RWPE2 (cell line): ENCODE results near the gene LGR5.

Experiments used
- ATAC-seq: fragments of 200-7000 bp; cut with Tn5 transposase; 3 replicates; pipeline ENCODE4 v1.9.1; 2021; ENCODE audit warnings: low read depth
- DNase-seq: peaks from one replicate; pipeline ENCODE4 v3.0.0-alpha.2; 2020; ENCODE audit warnings: low spot score
- H3K27ac ChIP-seq: fragments of 450-650 bp; 2 replicates; pipeline ENCODE4 v1.5.1; 2017; ENCODE audit warnings: mild to moderate bottlenecking; ENCODE audit not compliant: poor library complexity, severe bottlenecking
- H3K27me3 ChIP-seq: fragments of 250-450 bp; sonication (Bioruptor Pico); 2 replicates; pipeline ENCODE4 v1.5.1; 2021; ENCODE audit warnings: mild to moderate bottlenecking, moderate library complexity; ENCODE audit not compliant: insufficient read depth, poor library complexity, severe bottlenecking
- H3K36me3 ChIP-seq: fragments of 250-450 bp; sonication (Bioruptor Pico); 2 replicates; pipeline ENCODE4 v1.5.1; 2020; ENCODE audit warnings: low read depth, mild to moderate bottlenecking, moderate library complexity
- H3K4me1 ChIP-seq: fragments of 250-450 bp; sonication (Bioruptor Pico); 2 replicates; pipeline ENCODE4 v1.5.1; 2021; ENCODE audit warnings: mild to moderate bottlenecking, moderate library complexity; ENCODE audit not compliant: insufficient read depth, poor library complexity, severe bottlenecking
- H3K4me3 ChIP-seq: fragments of 250-450 bp; sonication (Bioruptor Pico); 2 replicates; pipeline ENCODE4 v1.5.1; 2021; ENCODE audit warnings: mild to moderate bottlenecking, moderate library complexity; ENCODE audit not compliant: severe bottlenecking
- H3K9me3 ChIP-seq: fragments of 250-450 bp; sonication (Bioruptor Pico); 2 replicates; pipeline ENCODE4 v1.5.1; 2021; ENCODE audit warnings: mild to moderate bottlenecking, moderate library complexity; ENCODE audit not compliant: severe bottlenecking
- CTCF ChIP-seq: fragments of 450-650 bp; IDR thresholded peaks from one replicate; pipeline ENCODE4 v1.5.1; 2017; ENCODE audit warnings: mild to moderate bottlenecking, moderate library complexity; ENCODE audit not compliant: poor library complexity, severe bottlenecking

LGR5 gene

GRCh38 chr12:71439613-71440344 is at the start of gene LGR5:
Gene LGR5, plus strand, starts transcription at chr12:71439798. Its CDS starts 283 bp downstream, at chr12:71440081.
- peaks cover 4% of the 10 kb centered on the region for H3K9me3 ChIP-seq
- H3K4me3 ChIP-seq, result no peak within 1 kb of the TSS
- no peak within 1 kb of the TSS for H3K27ac ChIP-seq
- peak; percentile 71 for ATAC-seq
- no peaks in the 10 kb centered on the region for H3K36me3 ChIP-seq
- TF ChIP-seq CTCF, result no peak
- peak; percentile 41 for DNase-seq
- peaks cover 76% of the 10 kb centered on the region for H3K27me3 ChIP-seq
- no peaks in the 10 kb centered on the region for H3K4me1 ChIP-seq

GRCh38 chr12:71392521-71393145 is 47.0 kb upstream of the LGR5 start:
- DNase-seq (no peak), ATAC-seq (peak; percentile 80)
- TF ChIP-seq CTCF, result peak; percentile 86
- Histone ChIP-seq H3K4me1 (peaks cover 6% of the 10 kb centered on the region), H3K9me3 (no peaks in the 10 kb centered on the region), H3K27me3 (no peaks in the 10 kb centered on the region), H3K4me3 (no peak overlapping the region), H3K27ac (no peak overlapping the region), H3K36me3 (no peaks in the 10 kb centered on the region)

- DNase-seq (no peak), ATAC-seq (no peak)
- no peak for TF ChIP-seq CTCF
- no peak overlapping the region for H3K4me3 ChIP-seq
- H3K4me1 ChIP-seq, result peaks cover 8% of the 10 kb centered on the region
- no peaks in the 10 kb centered on the region for H3K27me3 ChIP-seq
- H3K36me3 ChIP-seq, result no peaks in the 10 kb centered on the region
- no peak overlapping the region for H3K27ac ChIP-seq
- H3K9me3 ChIP-seq, result no peaks in the 10 kb centered on the region
These were observed 46.0 kb upstream of the LGR5 start for GRCh38 chr12:71393625-71394024.

GRCh38 chr12:71397433-71397954 is 42.1 kb upstream of the LGR5 start:
- Histone ChIP-seq H3K4me1 (peaks cover 8% of the 10 kb centered on the region), H3K27me3 (no peaks in the 10 kb centered on the region), H3K36me3 (no peaks in the 10 kb centered on the region), H3K27ac (no peak overlapping the region), H3K4me3 (no peak overlapping the region), H3K9me3 (no peaks in the 10 kb centered on the region)
- peak; percentile 61 for ATAC-seq
- TF ChIP-seq CTCF, result no peak
- DNase-seq, result no peak
